ENCODE measurements around the gene TUBGCP2.

DNA sequence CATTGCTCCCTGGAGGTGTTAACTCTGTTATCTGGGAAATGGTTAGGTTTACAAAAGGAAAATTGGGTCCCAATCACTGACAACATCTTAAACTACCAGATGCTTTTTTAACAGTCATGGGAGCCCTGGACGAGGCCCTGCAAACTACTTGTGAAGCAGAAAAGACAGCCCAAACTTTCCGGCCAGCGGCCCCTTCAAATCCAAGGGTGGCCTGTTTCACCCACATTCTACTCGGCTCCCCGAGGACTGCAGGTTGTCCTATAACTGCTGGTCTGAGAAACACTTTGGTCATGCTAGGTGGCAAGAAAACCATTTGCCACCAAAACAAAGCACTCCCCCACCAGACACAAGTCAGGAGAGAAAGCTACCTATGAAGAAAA is 2.6 kb downstream of the TUBGCP2 start:
- TF ChIP-seq CBFB (CRISPR knock-in tag; IDR thresholded peaks at IDR 0.05), result no peak
- no peak for TF ChIP-seq STAG1 (CRISPR knock-in tag; IDR thresholded peaks at IDR 0.05)
- no peak for TF ChIP-seq GABPA (IDR thresholded peaks at IDR 0.05; ENCODE audit: low read depth, low read length)
- TF ChIP-seq GABPA (CRISPR knock-in tag; IDR thresholded peaks at IDR 0.05; ENCODE audit: low read depth), result no peak
